Fibroblast of mammary gland (primary cell): ENCODE data around the gene TRIM69.
"Not testable (repeated sequence)": the region's sequence is repeated elsewhere in the genome, so short reads cannot be mapped to it uniquely, and the experiment has no call there.

Source experiments
- DNase-seq: peaks from one replicate; pipeline ENCODE4 v3.0.0-alpha.2; 2010; ENCODE audit warnings: low read depth
- H3K4me3 ChIP-seq: 2 replicates; pipeline ENCODE4 v1.5.1; 2011; ENCODE audit warnings: low read depth, mild to moderate bottlenecking, low read length, moderate library complexity; ENCODE audit not compliant: control insufficient read depth
- CTCF ChIP-seq: conservative IDR thresholded peaks from 2 replicates; pipeline ENCODE4 v1.5.1; 2011; ENCODE audit warnings: low read depth, low read length, inconsistent platforms; ENCODE audit not compliant: control insufficient read depth, insufficient read depth

TRIM69 gene

GRCh38 chr15:44735482-44736180 lies 697 bp upstream of the TRIM69 start:
- no peak for TF ChIP-seq CTCF
- no peak for DNase-seq
- H3K4me3 ChIP-seq, result no peak overlapping the region

GRCh38 chr15:44738340-44738984 lies 2.1 kb downstream of the TRIM69 start:
- peak; percentile 77 for TF ChIP-seq CTCF
- DNase-seq, result peak; percentile 72
- H3K4me3 ChIP-seq, result no peak overlapping the region

GRCh38 chr15:44739222-44739847 lies 3.0 kb downstream of the TRIM69 start:
- DNase-seq, H3K4me3 ChIP-seq: not testable (repeated sequence)

GRCh38 chr15:44743454-44743853 lies 7.1 kb downstream of the TRIM69 start:
- H3K4me3 ChIP-seq, DNase-seq: not testable (repeated sequence)

GRCh38 chr15:44753345-44753744 lies 17.0 kb downstream of the TRIM69 start:
- no peak for DNase-seq
- H3K4me3 ChIP-seq, result no peak overlapping the region
- TF ChIP-seq CTCF, result no peak

GRCh38 chr15:44763187-44763586 lies 26.9 kb downstream of the TRIM69 start:
- TF ChIP-seq CTCF, result no peak
- DNase-seq, result no peak
- no peak overlapping the region for H3K4me3 ChIP-seq

- H3K4me3 ChIP-seq, result no peak overlapping the region
- no peak for DNase-seq
- TF ChIP-seq CTCF, result no peak
Measured at GRCh38 chr15:44763848-44764247, 27.5 kb downstream of the TRIM69 start.
